ENCODE data around the gene SCG5. TPM values are rescaled to one million over a fixed set of nuclear protein-coding genes. Genes with fewer than 3 reads are reported as not detected.

Gene SCG5
- total and polyA plus RNA-seq, 2 of the 13 experiments (the other 11 are each of a cell fraction or from before 2014, with no cell fraction given), result 2.3 to 3.5 TPM

DNA sequence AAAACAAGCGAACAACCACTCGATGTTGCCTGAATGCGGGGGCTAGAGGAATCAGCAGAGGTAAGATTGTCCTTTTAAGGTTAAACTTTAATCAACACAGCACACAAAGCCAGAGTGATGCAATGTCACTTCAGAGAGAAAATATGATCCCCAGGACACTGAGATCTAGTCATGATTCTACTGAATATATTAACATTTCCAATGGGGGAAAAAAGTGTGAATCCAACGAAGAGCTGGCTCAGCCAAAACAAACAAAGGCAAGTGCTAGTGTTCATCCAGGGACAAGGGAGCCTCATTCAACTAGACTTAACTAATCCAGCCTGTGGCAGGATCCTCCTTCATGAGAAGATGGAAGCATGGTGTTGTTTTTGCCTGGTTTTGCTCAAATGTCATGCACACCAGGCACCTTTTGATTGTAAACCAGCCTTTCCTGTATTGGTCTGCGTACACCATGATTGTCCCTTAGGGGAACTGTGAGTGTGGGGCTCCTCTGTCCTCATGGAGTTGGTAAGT, 35.8 kb downstream of the SCG5 start (continued):
- TF ChIP-seq, protein P1, sequence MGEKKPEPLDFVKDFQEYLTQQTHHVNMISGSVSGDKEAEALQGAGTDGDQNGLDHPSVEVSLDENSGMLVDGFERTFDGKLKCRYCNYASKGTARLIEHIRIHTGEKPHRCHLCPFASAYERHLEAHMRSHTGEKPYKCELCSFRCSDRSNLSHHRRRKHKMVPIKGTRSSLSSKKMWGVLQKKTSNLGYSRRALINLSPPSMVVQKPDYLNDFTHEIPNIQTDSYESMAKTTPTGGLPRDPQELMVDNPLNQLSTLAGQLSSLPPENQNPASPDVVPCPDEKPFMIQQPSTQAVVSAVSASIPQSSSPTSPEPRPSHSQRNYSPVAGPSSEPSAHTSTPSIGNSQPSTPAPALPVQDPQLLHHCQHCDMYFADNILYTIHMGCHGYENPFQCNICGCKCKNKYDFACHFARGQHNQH (CRISPR knock-in tag; IDR thresholded peaks at IDR 0.05), result no peak
- no peak for TF ChIP-seq KDM1A (CRISPR knock-in tag; IDR thresholded peaks at IDR 0.05)
- no peak for TF ChIP-seq ZNF263 (CRISPR knock-in tag; IDR thresholded peaks at IDR 0.05)
- no peak for TF ChIP-seq ZNF33B (CRISPR knock-in tag; IDR thresholded peaks at IDR 0.05)
- TF ChIP-seq, protein P2, sequence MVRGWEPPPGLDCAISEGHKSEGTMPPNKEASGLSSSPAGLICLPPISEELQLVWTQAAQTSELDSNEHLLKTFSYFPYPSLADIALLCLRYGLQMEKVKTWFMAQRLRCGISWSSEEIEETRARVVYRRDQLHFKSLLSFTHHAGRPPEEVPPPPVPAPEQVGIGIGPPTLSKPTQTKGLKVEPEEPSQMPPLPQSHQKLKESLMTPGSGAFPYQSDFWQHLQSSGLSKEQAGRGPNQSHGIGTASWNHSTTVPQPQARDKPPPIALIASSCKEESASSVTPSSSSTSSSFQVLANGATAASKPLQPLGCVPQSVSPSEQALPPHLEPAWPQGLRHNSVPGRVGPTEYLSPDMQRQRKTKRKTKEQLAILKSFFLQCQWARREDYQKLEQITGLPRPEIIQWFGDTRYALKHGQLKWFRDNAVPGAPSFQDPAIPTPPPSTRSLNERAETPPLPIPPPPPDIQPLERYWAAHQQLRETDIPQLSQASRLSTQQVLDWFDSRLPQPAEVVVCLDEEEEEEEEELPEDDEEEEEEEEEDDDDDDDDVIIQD (CRISPR knock-in tag; IDR thresholded peaks at IDR 0.05; ENCODE audit: low read depth), result no peak; the same call in 1 of the 2 replicates
- TF ChIP-seq, protein P3, sequence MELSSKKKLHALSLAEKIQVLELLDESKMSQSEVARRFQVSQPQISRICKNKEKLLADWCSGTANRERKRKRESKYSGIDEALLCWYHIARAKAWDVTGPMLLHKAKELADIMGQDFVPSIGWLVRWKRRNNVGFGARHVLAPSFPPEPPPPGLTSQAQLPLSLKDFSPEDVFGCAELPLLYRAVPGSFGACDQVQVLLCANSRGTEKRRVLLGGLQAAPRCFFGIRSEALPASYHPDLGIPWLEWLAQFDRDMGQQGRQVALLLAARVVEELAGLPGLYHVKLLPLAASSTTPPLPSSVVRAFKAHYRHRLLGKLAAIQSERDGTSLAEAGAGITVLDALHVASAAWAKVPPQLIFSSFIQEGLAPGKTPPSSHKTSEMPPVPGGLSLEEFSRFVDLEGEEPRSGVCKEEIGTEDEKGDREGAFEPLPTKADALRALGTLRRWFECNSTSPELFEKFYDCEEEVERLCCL (CRISPR knock-in tag; IDR thresholded peaks at IDR 0.05; ENCODE audit: borderline replicate concordance), result no peak
- no peak for TF ChIP-seq HOXA9 (CRISPR knock-in tag; IDR thresholded peaks at IDR 0.05; ENCODE audit: borderline replicate concordance)
- TF ChIP-seq TBX2 (CRISPR knock-in tag; IDR thresholded peaks at IDR 0.05; ENCODE audit: borderline replicate concordance), result peak; percentile 92
- TF ChIP-seq REPIN1 (CRISPR knock-in tag; IDR thresholded peaks at IDR 0.05; ENCODE audit: borderline replicate concordance, low read depth), result no peak; the same call in 1 of the 2 replicates
- TF ChIP-seq NCOR1 (IDR thresholded peaks at IDR 0.05; ENCODE audit: borderline replicate concordance, low read length), result peak; percentile 66; the same call in 1 of the 2 replicates
- no peak for TF ChIP-seq MLLT10 (CRISPR knock-in tag; IDR thresholded peaks at IDR 0.05)
- TF ChIP-seq, protein P4, sequence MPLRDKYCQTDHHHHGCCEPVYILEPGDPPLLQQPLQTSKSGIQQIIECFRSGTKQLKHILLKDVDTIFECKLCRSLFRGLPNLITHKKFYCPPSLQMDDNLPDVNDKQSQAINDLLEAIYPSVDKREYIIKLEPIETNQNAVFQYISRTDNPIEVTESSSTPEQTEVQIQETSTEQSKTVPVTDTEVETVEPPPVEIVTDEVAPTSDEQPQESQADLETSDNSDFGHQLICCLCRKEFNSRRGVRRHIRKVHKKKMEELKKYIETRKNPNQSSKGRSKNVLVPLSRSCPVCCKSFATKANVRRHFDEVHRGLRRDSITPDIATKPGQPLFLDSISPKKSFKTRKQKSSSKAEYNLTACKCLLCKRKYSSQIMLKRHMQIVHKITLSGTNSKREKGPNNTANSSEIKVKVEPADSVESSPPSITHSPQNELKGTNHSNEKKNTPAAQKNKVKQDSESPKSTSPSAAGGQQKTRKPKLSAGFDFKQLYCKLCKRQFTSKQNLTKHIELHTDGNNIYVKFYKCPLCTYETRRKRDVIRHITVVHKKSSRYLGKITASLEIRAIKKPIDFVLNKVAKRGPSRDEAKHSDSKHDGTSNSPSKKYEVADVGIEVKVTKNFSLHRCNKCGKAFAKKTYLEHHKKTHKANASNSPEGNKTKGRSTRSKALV (CRISPR knock-in tag; IDR thresholded peaks at IDR 0.05), result no peak
- no peak for TF ChIP-seq ZSCAN21 (CRISPR knock-in tag; IDR thresholded peaks at IDR 0.05; ENCODE audit: borderline replicate concordance)
- TF ChIP-seq MED8 (CRISPR knock-in tag; IDR thresholded peaks at IDR 0.05; ENCODE audit: insufficient replicate concordance), result no peak
- TF ChIP-seq TBL1XR1 (IDR thresholded peaks at IDR 0.05; ENCODE audit: borderline replicate concordance, low read length, partially characterized antibody), result no peak
- TF ChIP-seq KLF16 (CRISPR knock-in tag; IDR thresholded peaks at IDR 0.05), result no peak
- no peak for TF ChIP-seq ZNF143 (CRISPR knock-in tag; IDR thresholded peaks at IDR 0.05)
- no peak for TF ChIP-seq ZSCAN29 (CRISPR knock-in tag; conservative IDR thresholded peaks at IDR 0.05)
- TF ChIP-seq POLR2AphosphoS5 (IDR thresholded peaks at IDR 0.05; ENCODE audit: low read depth, low read length), result no peak
- TF ChIP-seq KLF9 (CRISPR knock-in tag; IDR thresholded peaks at IDR 0.05; ENCODE audit: low read depth), result no peak
- no peak for TF ChIP-seq KLF12 (CRISPR knock-in tag; IDR thresholded peaks at IDR 0.05; ENCODE audit: borderline replicate concordance)
- no peak for TF ChIP-seq BHLHE40 (IDR thresholded peaks at IDR 0.05; ENCODE audit: low read length)
- no peak for TF ChIP-seq RFX3 (CRISPR knock-in tag; IDR thresholded peaks at IDR 0.05)
- TF ChIP-seq, protein P5, sequence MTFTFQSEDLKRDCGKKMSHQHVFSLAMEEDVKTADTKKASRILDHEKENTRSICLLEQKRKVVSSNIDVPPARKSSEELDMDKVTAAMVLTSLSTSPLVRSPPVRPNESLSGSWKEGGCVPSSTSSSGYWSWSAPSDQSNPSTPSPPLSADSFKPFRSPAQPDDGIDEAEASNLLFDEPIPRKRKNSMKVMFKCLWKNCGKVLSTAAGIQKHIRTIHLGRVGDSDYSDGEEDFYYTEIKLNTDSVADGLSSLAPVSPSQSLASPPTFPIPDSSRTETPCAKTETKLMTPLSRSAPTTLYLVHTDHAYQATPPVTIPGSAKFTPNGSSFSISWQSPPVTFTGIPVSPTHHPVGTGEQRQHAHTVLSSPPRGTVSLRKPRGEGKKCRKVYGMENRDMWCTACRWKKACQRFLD (CRISPR knock-in tag; IDR thresholded peaks at IDR 0.05; ENCODE audit: borderline replicate concordance), result no peak
- TF ChIP-seq RBM39 (IDR thresholded peaks at IDR 0.05; ENCODE audit: low read depth, low read length, poor library complexity, severe bottlenecking), result no peak
